Suppressor macrophage treated with lipopolysaccharide for 1 hour (primary cell): ENCODE measurements around the gene FRMD4A.
"Not testable (repeated sequence)": the region's sequence is repeated elsewhere in the genome, so short reads cannot be mapped to it uniquely, and the experiment has no call there.

Experiments used
- DNase-seq, 3 donors: peaks; one replicate each; pipeline ENCODE4 v3.0.0-alpha.2; 2020 to 2022

Gene FRMD4A

DNA sequence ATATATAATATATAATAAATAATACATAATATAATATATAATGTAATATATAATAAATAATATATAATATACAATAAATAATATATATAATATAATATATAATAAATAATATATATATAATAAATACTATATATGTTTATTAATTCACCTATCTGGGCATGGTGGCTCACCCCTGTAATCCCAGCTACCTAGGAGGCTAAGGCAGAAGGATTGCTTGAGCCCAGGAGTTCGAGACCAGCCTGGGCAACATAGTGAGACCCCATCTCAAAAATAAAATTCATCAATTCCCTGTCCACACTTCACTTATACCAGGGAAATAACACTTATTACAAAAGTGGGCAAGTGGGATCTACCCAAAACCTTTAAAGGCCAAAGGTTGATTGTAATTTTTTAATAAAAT lies 462.9 kb downstream of the FRMD4A start:
- no peak for DNase-seq

DNA sequence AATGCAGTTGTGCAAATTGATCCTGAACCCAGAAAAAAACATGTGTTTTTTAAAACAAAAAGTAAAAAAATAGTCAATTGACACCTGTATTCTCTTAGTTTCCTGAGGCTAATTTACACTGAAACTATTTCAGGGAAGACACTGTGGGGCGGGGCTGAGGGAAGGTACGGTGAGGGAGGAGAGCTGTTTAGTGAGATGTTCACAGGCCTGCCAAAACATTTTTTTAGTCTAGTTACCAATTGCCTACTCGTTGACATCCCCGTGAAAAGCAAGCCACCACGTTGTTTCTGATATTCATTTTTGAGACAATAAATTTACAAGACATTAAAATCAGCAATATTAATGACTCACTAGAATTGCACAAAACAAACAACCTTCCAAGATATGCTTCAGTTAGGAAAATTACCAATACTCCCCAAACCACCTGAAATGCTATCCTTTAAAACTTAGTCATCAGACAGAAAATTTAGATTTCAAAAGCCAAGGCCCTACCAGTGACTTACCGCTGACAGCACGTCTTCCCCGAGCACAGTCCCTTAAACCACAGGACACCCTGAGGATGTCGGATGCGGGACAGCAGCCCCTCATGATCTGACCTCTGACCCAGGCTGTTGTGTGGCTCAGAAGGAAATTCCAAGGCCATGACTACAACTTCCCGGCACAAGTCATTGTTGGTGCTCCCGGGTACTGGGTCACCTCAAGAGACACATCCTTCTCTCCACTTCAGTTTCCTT lies 464.8 kb downstream of the FRMD4A start:
- DNase-seq = no peak

DNA sequence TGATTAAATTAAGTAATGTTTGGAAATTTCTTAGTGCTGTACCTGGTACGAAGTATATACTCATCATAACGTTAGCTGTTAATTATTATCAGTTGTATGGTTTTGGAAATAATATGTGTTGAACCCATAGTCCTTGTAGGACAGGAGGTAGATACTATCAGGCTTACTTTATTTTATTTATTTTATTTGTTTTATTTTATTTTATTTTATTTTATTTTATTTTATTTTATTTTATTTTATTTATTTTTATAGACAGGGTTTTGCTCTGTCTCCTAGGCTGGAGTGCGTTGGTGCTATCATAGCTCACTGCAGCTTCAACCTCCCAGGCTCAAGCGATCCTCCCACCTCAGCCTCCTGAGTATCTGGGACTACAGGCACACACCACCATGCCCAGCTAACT lies 465.5 kb downstream of the FRMD4A start:
- DNase-seq = not testable (repeated sequence)

DNA sequence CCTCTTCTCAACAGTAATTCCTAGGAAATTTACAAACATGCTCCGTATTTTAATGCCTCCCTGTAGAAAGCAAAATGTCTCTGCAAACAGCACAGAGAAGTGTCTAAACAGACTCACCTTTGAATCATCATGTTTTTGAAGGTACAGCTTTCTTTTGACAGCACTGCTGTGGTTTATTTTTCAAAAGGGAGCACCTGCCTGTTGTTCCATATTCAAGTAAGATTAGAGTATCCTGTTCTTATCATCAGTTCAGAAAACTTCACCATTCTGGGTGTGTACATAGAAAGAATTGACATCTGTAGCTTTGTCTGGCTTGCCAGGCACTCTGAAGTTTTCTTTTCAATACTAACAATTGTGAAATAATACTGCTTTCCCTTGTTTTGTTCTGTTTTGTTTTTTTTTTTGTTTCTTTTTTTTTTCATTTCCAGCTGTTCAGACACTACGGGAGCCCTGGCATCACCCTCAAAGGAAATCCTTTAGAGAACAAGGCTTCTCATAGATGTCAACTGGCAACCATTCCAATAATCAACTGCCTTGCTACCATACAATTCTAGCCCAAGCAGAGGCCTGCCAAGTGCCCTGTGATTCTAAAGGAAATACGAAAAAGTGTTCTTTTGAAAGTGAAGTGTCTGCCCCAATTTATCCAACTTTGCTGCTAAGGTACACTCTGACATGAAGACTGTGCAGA lies 468.0 kb downstream of the FRMD4A start:
- DNase-seq = no peak

DNA sequence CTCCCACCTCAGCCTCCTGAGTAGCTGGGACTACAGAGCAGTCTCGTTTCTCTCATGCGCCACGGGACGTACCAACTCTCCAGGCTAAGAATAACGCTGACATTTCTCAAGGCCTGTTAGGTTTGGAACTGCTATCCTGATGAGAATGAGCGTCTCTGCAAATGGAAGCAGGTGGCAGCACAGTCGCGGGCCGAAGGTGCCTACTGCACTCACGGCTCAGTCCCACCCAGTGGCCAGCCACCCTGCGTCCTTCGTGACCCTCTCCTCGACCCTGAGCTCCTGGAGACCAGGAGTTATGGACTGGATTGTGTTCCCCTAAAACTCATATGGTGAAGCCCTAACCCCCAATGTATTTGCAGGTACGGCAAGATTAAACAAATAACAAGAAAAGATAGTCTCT lies 469.8 kb downstream of the FRMD4A start:
- DNase-seq = no peak

DNA sequence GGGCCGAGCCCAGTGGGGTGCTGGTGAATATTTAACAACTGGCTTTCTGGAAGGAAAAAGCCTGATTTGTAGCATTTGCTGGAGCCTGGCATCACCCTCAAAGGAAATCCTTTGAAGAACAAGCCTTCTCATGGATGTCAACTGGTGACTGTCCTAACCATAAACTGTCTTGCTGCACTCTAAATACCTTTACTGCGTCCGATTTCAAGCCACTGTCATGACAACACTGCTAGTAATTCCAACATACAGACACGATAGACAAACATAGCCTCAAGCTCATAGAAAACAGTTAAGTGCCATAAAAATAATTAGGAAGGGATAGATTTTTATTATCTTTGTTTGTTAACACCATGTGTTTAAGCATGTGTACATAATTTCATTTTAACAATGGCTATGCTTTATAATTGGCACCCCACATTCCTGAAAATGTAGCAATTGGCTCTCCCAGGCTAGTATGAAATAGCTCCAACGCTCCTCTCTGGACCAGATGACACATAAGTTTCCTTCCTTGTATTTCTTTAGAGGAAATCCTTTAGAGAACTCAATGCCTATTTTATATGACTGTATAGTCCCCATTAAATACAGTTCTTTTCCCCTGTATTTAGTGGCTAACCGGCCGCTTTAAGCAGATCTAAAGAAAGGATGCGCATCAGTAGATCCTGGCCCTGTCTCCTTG lies 470.6 kb downstream of the FRMD4A start:
- DNase-seq = peak in 2 of 3 donors; percentile 38 to 44

DNA sequence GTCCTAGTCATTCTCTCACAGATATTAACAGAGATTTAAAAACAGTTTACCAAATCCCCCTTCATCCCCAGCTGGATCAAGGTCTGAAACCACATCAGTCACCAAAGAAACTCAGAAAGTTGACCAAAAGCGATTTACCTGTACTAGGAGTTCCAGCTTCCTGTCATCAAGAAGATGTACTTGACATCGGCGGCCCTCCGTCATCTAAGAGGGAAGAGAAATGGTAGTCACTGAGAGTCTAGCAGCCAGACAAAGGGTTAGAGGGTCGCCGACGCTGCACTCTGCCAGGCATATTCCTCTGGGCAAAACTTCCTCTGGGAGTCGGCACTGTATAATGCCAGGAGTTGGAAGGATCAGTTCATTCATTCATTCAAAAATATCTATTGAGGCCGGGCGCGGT lies 472.0 kb downstream of the FRMD4A start:
- DNase-seq = no peak

DNA sequence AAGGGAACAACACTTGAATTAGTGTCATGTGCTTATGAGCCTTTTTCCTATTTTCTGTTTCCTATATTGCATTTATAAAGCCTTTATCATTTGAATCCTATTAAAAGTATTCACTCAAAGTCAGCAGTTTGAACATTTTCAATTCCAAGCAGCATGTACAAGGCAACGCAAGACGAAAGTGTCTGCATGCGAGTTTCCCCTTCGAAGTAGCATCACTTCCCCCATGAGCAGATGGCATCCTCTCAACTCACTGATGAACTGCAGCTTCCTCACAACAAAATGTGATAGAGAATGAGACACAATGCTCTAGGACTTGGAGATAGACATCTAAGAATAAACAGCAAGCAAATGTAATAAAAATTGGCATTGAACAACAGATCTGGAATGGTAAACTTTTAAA lies 473.3 kb downstream of the FRMD4A start:
- DNase-seq = peak; percentile 63 to 70 (median 68)

DNA sequence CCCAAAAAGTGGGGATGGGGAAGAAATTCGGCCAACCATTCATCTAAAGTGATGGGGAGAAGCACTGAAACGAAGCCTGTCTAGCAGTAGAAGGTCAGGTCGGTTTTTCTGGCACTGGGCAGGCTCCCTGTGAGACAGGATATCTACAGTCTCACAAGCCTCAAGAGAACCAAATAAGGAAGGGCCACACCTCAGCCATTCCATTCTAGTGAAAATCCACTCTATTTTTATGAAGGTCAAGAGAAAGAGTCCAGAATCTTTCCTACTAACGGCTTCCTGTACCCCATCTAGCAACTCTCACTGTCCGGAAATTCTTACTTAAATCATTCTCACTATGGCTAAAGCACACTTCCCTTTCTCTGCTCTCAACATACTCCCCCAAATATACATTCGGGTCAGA lies 476.9 kb downstream of the FRMD4A start:
- peak in 1 of 3 donors; percentile 25 for DNase-seq

DNA sequence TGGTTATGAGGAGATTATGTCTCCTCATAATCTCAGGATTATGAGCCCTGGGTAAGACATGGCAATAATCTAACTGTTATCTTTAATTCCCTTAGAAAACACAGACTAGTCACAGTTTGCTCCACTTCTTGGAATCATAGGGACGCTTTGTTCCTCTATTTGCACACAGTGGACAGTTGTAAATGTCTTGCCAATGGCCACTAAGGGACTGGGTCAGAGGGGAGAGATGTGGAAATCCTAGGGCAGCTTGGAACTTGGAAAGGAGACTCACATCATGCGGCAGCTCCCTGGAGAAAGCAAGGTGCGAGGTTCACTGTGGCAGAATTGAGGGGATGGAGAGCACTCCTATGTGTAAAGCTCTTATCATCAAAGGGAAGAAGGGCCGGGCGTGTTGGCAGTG lies 477.9 kb downstream of the FRMD4A start:
- peak in 1 of 3 donors; percentile 27 for DNase-seq

DNA sequence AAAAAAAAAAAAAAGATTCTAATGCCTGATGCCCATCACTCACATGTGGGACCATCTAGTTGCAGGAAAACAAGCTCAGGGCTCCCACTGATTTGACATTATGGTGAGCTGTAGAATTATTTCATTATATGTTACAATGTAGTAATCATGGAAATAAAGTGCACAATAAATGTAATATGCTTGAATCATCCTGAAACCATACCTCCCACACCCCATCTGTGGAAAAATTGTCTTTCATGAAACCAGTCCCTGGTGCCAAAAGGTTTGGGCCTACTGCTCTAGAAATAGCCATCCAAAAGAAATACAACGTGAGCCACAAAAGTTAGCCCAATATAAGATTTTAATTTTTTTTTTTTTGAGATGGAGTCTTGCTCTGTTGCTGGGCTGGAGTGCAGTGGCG lies 478.8 kb downstream of the FRMD4A start:
- DNase-seq = peak in 1 of 3 donors; percentile 53

DNA sequence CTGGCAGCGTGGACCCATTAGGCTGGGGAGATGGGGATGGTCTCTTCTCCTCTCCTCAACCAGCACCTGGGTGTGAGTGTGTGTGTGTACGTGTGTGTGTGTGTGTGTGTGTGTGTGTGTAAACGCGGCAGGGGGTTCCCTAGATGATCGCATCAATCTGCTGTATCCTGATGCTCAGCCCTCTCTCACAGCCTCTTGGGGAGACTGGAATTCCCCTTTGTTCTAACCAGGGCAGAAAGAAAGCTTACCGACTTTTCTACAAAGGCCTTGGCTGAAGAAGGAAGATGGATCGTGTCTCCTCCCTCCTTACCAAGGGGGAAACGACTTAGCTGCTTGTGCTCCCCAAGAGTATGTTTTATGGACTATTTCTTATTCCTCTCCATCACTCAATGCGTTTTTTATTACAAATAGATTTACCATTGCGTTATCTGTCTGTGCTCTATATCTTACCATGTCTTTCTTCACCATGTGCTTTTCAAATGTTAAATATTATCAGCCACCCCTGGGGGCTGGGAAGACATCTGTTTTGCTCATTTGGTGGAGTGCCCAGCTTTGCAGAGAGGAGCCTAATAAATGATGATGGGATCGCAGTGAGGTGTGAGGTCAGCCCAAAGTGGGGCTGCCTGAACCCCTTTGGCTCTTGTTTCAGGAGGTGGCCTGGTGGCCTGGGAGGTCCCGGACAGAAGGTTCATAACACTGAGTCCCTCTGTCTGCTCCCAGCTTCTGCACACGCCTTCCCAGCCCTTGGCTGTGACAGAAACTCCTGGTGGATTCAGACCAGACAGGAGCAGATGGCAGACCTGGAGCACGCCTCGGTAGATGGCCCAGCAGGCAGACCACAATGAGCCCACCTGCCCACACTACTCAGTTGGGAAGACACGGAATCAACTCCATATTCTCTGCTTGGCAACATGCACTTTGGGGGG lies 481.9 kb downstream of the FRMD4A start:
- no peak for DNase-seq

DNA sequence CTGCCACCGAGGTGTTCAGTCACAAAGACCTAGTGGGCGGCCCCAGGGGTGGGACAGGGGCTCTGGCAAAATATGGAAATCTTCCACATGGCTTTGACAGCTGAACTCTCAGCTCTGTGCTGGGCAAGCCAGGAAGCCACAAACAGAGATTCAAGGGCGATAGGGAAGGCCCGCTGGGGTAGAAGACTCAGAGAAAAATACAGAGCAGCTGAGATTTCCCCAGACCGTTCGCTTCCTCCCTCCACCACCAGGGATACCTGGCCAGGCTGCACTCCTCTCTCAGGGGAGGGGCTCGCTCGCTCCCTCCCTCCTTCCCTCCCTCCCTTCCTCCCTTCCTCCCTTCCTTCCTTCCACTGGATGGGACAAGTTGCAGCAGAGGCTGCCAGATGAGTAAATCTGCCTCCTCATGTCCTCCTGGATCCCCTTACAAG lies 483.5 kb downstream of the FRMD4A start:
- no peak for DNase-seq

DNA sequence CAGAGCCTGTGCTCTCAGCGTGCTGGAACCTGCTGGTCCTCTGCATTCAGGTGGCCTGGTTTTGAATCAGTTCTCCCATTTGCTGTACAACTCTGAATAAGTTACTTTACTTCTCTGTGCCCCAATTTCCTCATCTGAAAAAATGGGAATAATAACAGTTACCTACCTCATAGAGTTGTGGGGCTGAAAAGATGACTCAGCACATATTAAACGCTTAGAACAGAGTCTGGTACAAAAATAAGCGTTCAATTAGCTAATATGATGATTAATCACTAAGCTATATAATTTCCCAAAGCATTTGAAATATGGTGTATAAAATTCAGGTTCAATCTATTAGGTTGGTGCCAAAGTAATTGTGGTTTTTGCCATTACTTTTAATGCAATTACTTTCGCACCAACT lies 484.8 kb downstream of the FRMD4A start:
- DNase-seq = no peak

DNA sequence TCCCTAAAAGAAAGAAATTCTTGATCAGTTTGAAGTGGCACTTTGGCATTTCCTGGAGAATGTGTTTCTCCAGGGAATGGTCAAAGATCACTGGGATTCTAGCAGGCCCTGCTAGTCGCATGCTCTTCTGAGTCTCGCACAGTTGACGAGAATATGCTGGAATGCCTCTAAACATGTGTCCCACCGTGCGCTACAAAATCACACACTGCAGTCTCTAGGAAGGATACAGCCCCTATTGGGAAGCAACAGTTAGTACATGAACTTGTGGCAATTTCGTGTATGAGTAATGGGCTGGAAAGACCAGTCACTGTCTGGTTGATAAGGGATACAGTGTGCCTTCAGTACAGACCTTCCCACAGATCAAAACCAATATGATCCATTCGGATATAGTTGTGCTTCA lies 486.1 kb downstream of the FRMD4A start:
- DNase-seq = no peak

DNA sequence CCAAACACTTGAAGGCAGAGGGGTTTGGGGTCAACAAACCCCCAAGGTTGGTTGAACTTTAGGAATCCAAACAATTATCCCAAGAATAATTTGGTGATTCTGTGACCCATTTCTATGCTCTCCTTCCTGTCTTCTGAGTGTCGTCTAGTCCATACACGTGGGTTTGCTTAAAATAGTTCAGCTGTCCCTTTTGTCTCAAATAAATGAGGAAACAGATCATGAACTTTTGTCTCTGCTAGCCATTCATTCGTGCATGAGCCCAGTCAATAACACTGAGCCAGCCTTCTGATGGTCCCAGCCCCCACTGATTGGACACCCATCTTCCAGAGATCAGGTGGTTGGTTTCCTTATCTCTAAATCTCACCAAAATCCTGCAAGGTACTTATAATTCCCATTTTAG lies 488.6 kb downstream of the FRMD4A start:
- DNase-seq = no peak

DNA sequence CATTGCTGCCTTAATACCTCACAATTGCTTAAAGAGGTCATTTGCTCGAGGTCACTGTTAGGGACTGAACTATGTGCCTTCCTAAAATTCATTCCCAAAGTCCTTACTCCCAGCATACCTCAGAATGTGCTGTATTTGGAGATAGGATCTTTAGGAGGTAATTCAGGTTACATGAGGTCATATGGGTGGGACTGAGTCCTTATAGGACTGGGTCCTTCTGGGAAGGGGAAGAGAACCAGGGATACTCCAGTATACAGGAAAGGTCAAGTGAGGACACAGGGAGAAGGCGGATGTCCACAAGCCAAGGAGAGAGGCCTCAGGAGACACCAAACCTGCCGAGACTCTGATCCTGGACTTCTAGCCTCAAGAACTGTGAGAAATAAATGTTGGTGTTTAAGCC lies 490.7 kb downstream of the FRMD4A start:
- DNase-seq = no peak

DNA sequence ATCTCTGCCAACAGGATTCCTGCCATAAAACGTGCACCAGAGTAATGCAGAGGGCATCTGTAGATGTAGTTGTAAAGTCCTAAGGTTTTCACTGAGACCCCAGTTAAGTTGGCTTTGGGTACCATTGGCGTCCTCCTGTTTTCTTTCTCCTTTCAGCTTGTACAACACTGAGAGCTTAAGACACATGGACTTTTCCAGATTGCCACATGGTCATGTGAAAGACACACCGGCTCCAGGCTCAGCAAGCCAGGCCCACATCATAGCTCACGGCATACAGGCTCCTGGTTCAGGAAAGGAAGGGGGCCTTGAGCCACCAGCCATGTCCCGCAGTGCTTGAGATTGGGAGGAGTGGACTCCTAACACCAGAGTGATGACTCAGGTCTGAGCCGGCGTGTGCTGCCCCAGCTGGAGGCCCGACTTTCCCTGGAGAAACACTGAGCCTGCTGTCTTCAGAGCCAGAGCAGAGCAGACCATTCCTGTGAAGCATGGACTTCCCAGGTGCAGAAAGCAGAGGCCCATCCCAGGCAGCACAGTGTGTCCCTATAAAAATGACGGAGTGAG lies 491.2 kb downstream of the FRMD4A start:
- DNase-seq = peak in 1 of 3 donors; percentile 36

DNA sequence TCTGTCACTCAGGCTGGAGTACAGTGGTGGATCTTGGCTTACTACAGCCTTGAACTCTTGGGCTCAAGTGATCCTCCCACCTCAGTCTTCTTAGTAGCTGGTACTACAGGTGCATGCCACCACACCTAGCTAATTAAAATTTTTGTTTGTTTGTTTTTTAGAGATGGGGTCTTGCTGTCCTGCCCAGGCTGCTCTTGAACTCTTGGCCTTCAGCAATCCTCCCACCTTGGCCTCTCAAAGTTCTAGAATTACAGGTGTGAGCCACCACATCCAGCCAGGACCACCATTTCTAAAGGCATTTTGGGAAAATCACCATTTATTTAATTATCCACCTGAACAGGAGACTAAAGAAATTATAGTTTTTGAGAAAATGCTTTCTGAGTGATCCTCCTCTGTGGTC lies 491.7 kb downstream of the FRMD4A start:
- no peak for DNase-seq

DNA sequence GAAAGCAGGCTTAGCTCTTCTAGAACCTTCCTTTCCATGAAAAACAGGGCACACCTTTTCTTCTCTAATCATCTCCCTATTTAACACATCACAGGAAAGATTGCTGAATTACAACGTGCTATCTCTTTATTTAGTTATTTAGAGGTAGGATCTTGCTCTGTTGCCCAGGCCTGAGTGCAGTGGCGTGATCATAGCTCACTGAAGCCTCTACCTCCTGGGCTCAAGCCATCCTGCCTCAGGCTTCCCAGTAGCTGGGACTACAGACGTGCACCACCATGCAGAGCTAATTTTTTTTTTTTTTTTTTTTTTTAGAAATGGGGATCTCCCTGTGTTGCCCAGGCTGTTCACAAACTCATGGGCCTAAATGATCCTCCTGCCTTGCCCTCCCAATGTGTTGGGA lies 492.8 kb downstream of the FRMD4A start:
- DNase-seq = no peak

DNA sequence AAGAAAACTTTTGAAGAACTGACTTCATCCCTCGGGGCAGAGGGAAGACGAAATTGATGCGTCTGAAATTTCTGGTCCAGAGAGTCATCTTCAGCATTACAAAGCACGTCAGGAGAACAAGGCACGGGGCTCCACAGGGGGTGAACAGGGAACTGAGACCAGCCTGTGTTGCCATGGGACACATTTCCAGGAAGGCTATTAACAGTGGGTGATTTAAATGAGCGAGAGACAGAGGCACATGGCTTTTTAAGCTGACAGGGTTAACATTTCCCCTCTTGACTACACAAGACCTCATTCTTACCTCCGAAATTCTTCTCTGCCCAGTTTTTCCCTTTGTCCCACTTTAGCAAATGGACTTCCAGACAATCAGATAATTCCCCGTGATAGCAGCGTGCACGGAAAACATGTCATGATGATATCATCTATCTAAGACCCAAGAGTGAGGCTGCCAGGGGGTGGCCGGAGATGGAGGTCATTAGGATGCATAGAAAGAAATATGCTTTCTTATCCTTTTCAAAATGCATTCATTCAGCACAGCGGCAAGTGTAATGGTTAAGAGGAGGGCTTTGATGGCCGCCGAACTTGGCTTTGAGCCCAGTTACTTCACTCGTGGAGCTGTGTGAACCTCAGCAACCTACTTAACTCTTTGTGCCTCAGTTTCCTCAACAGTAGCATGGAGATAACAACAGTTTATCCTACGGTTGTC lies 496.0 kb downstream of the FRMD4A start:
- peak; percentile 64 to 89 (median 70) for DNase-seq

DNA sequence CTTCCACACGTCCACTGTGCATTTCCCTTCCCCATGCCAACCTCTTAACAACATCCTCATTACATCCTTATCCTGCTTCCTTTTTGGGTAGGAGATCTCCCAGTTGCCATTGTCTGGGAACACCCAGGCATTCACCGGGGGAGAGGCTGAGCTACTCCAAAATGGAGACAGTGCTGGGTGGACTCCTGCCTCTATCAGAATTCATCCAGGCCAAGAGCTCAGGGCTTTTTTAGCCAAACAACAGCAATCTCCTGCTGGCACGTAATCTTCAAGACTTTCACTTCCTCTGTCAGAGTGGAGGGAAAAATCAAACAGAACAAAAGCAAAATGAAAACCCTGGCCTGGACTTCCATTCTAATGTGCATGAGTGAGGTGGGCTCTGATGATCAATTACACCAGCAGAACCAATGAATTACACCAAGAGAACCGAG lies 499.0 kb downstream of the FRMD4A start:
- peak; percentile 59 to 74 (median 69) for DNase-seq
